Spleen (tissue), 11 donors: ENCODE results near the gene LAX1. TPM values are rescaled to one million over a fixed set of nuclear protein-coding genes. Genes with fewer than 3 reads are reported as not detected.
A peak's percentile ranks its signal among the peaks of the same experiment; 100 is the strongest.

ENCODE experiments used
- DNase-seq: peaks from one replicate; pipeline ENCODE4 v3.0.0-alpha.2; 2020
- H3K27ac ChIP-seq, 8 donors: fragments of 200-600 bp; sonication (generic) in 7 of 8; 1 replicate in 4 of 8; 2 replicates in 4 of 8; pipeline versions ENCODE4 v1.5.0 to v1.8.0; 2016 to 2021; ENCODE audit warnings: inconsistent platforms in 4 of 8, mild to moderate bottlenecking in 4 of 8, moderate library complexity in 1 of 8
- H3K27me3 ChIP-seq, 7 donors: fragments of 200-600 bp; sonication (generic) in 6 of 7; replicated peaks in 1 of 7; 1 replicate in 4 of 7; 2 replicates in 3 of 7; pipeline versions ENCODE4 v1.5.0 to v1.8.0; 2016 to 2021; ENCODE audit warnings: inconsistent platforms in 3 of 7, mild to moderate bottlenecking in 1 of 7
- H3K36me3 ChIP-seq, 6 donors: fragments of 200-600 bp; sonication (generic) in 5 of 6; 1 replicate in 4 of 6; 2 replicates in 2 of 6; pipeline versions ENCODE4 v1.5.0 to v1.8.0; 2016 to 2021; ENCODE audit warnings: inconsistent platforms in 2 of 6
- H3K4me1 ChIP-seq, 6 donors: fragments of 200-600 bp; sonication (generic) in 5 of 6; 1 replicate in 3 of 6; 2 replicates in 3 of 6; pipeline versions ENCODE4 v1.5.0 to v1.8.0; 2016 to 2021; ENCODE audit warnings: inconsistent platforms in 3 of 6
- H3K4me3 ChIP-seq, 8 donors: fragments of 200-600 bp; sonication (generic) in 7 of 8; 1 replicate in 4 of 8; 2 replicates in 4 of 8; pipeline versions ENCODE4 v1.5.0 to v1.8.0; 2016 to 2021; ENCODE audit warnings: inconsistent platforms in 4 of 8, mild to moderate bottlenecking in 4 of 8, moderate library complexity in 2 of 8
- H3K9me3 ChIP-seq, 8 donors: fragments of 200-600 bp; sonication (generic) in 7 of 8; 1 replicate in 4 of 8; 2 replicates in 4 of 8; pipeline versions ENCODE4 v1.5.0 to v1.8.0; 2016 to 2021; ENCODE audit warnings: inconsistent platforms in 4 of 8
- POLR2A ChIP-seq, 3 donors: fragments of 450-650 bp; IDR thresholded peaks; one replicate each; pipeline ENCODE4 v1.5.1; 2017; ENCODE audit warnings: antibody characterized with exemption in 3 of 3, mild to moderate bottlenecking in 1 of 3
- POLR2AphosphoS5 ChIP-seq, 3 donors: sonication (generic); formaldehyde crosslinking; IDR thresholded peaks; one replicate each; pipeline ENCODE4 v1.5.1; 2017; ENCODE audit warnings: antibody characterized with exemption in 3 of 3
- WGBS, 5 donors: extraction: QIAGEN DNeasy Blood & Tissue Kit in 3 of 5; methylation state at CpG; one replicate each; pipeline versions ENCODE4 v1.1.5 to v1.1.7; 2013 to 2018; 5-methylcytosine and 5-hydroxymethylcytosine counted together
- intact Hi-C: fragments of 100-400 bp; cut with DNase I; formaldehyde crosslinking; loops from one replicate; pipeline ENCODE4 v1.15.0; 2023; ENCODE audit warnings: low total_unique reads
- polyA plus RNA-seq, 3 donors: library from polyadenylated mRNA; stranded (reverse); fragments of 200-250 nt; gene quantifications; one replicate each; pipeline ENCODE4 v1.2.1, GENCODE V29; 2013
- total RNA-seq, 7 donors: library from RNA; depleted of rRNA in 3 of 7; stranded (reverse); fragments of >200 nt in 3 of 7; fragmentation: NEBNext Ultra II Directional in 4 of 7; extraction: Animal tissue kit (Norgen Biotek cat#: 25700) in 4 of 7; gene quantifications; one replicate each; pipeline versions ENCODE4 v1.1.0 to v1.2.1, GENCODE V29; 2016 to 2021
- TF ChIP-seq, protein P1 (sequence below), 11 experiments: fragments of 200-600 bp in 7 of 11; fragments of 450-650 bp in 4 of 11; sonication (generic) in 4 of 11; IDR thresholded peaks in 8 of 11; conservative IDR thresholded peaks in 3 of 11; 1 replicate in 7 of 11; 2 replicates in 4 of 11; pipeline versions ENCODE4 v1.4.0 to v1.8.0; 2016 to 2021; ENCODE audit warnings: antibody characterized with exemption in 11 of 11, inconsistent platforms in 4 of 11, mild to moderate bottlenecking in 1 of 11
- donor health status: healthy with polysubstance abuse.
- donor health status: DM: no; HTN: no; CAD: no; lungs with moderate emphysema.
- donor health status: DM: no; HTN: no; CAD: no.
- donor health status: Bipolar disorder and iron deficiency.
- donor health status: healthy.
- donor health status: DM: no; HTN: no; CAD: no.
- donor health status: DM: yes; HTN: yes; CAD: no.

Gene LAX1
- total and polyA plus RNA-seq, 10 donors, result 1.00 to 24.3 (median 13.0) TPM

DNA sequence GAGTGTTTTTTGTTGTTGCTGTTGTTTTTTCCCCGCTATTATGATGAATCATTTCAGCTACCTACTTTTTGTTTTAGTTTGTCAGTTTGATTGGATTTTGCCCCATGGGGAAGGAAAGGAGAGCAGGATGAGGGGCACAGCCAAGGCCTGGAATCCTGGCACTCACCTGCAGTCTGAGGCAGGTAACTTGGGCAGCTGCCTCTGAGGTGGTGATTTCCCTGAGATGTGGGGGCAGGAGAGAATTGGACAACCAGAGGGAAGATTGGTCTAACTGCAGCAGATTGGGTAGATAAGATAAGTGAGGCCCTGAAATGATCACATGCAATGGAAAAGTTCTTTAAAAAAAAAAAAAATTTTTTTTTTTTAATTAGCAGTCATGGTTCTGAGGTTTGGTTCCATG, 1.5 kb upstream of the LAX1 start:
- TF ChIP-seq, protein P1, sequence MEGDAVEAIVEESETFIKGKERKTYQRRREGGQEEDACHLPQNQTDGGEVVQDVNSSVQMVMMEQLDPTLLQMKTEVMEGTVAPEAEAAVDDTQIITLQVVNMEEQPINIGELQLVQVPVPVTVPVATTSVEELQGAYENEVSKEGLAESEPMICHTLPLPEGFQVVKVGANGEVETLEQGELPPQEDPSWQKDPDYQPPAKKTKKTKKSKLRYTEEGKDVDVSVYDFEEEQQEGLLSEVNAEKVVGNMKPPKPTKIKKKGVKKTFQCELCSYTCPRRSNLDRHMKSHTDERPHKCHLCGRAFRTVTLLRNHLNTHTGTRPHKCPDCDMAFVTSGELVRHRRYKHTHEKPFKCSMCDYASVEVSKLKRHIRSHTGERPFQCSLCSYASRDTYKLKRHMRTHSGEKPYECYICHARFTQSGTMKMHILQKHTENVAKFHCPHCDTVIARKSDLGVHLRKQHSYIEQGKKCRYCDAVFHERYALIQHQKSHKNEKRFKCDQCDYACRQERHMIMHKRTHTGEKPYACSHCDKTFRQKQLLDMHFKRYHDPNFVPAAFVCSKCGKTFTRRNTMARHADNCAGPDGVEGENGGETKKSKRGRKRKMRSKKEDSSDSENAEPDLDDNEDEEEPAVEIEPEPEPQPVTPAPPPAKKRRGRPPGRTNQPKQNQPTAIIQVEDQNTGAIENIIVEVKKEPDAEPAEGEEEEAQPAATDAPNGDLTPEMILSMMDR (IDR thresholded peaks at IDR 0.05 in 8 of 11, conservative IDR thresholded peaks at IDR 0.05 in 3 of 11), result no peak
- TF ChIP-seq POLR2AphosphoS5 (IDR thresholded peaks at IDR 0.05) (no peak), POLR2A (IDR thresholded peaks at IDR 0.05) (no peak)
- WGBS, 5 donors, result 97 to 100% (median 97%) methylated on average over 1 of the region's 1 CpG
- Histone ChIP-seq H3K27me3 (no peaks in the 10 kb centered on the region), H3K36me3 (no peaks in the 10 kb centered on the region), H3K4me1 (peaks cover 0 to 48% (median 24%) of the 10 kb centered on the region in 6 donors), H3K9me3 (no peaks in the 10 kb centered on the region), H3K27ac (peak overlapping the region; percentile 58 to 93 (median 84)), H3K4me3 (no peak overlapping the region)
- DNase-seq, result no peak
- intact Hi-C loops, result no loop called here

DNA sequence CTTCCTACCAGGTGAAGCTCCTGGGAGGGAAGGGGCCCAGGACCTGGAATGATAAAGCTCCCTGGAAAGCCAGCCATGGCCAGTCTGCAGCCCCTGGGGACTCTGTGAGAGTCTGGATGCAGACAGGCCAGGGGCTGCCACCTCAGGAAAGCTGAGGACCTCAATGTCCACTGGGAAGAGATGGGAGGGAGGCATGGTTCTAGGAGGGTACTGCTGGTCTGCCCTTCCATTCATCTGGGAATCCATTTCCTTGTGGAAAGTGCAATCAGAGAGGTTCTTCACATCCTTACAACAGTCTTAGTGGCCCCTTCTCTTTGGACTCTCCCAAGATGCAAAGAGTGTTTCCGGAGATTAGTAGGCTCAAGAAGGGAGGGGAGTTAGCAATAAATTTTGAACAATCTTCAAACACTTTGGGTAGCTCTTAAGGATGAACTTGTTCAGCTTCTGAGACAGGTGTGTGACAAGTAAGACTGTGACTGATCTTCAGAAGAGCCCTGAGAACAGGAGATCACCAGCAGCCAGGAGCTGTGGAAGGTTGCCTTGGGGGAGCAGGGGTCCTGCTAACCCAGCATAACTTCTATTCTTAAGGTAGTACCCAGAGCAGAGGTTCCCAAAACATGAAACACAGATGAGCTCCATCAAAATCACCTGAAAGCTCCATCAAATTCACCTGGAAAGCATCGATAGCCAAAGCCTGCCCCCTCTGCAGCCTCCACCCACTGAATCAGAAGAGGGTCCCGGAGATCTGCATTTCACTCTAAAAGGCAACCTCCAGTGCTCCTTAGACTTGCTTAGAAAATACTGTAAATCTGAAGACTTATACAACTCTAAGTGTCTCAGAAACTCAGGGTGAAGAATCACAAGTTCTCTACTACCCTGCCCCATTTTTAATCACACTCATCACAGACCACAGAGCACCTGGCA, 616 bp upstream of the LAX1 start:
- no peaks in the 10 kb centered on the region for H3K27me3 ChIP-seq
- intact Hi-C loops, result no loop called here
- H3K27ac ChIP-seq, result peak overlapping the region; percentile 58 to 93 (median 84)
- TF ChIP-seq POLR2A (IDR thresholded peaks at IDR 0.05), result no peak
- no peak for DNase-seq
- 58 to 83% (median 79%) methylated on average over 3 of the region's 3 CpGs for whole genome bisulfite sequencing, 5 donors
- peaks cover 0 to 57% (median 33%) of the 10 kb centered on the region in 6 donors for H3K4me1 ChIP-seq
- H3K4me3 ChIP-seq, result peak overlapping the region in 4 of 8 donors; percentile 38 to 68 (median 43)
- no peaks in the 10 kb centered on the region for H3K9me3 ChIP-seq
- no peaks in the 10 kb centered on the region for H3K36me3 ChIP-seq

DNA sequence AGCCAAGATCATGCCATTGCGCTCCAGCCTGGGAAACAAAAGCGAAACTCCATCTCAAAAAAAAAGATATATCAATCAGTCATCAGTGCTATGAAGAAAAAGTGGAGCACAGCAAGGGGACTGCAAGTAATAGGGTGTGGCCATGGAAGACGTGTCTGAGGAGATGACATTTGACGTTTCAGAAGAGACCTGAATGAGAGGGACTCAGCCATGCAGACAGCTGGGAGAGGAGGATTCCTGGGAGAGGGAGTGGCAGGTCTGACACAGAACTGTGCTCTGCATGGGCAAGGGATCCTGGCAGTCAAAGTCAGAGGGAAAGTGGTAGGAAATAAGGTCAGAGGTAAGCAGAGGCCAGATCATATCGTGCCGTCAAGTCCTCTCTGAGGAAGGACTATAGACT, 3.3 kb downstream of the LAX1 start:
- no peak for TF ChIP-seq POLR2A (IDR thresholded peaks at IDR 0.05)
- no peak for TF ChIP-seq POLR2AphosphoS5 (IDR thresholded peaks at IDR 0.05)
- Histone ChIP-seq H3K36me3 (peaks cover 0 to 28% (median 2%) of the 10 kb centered on the region in 6 donors), H3K27me3 (no peaks in the 10 kb centered on the region), H3K27ac (peak overlapping the region in 3 of 8 donors; percentile 40 to 65 (median 58)), H3K4me1 (peaks cover 0 to 76% (median 39%) of the 10 kb centered on the region in 6 donors), H3K4me3 (peak overlapping the region in 1 of 8 donors; percentile 0), H3K9me3 (no peaks in the 10 kb centered on the region)
- WGBS, 5 donors, result 80 to 83% (median 81%) methylated on average over 6 of the region's 6 CpGs
- DNase-seq, result no peak
- intact Hi-C loops, result no loop called here

DNA sequence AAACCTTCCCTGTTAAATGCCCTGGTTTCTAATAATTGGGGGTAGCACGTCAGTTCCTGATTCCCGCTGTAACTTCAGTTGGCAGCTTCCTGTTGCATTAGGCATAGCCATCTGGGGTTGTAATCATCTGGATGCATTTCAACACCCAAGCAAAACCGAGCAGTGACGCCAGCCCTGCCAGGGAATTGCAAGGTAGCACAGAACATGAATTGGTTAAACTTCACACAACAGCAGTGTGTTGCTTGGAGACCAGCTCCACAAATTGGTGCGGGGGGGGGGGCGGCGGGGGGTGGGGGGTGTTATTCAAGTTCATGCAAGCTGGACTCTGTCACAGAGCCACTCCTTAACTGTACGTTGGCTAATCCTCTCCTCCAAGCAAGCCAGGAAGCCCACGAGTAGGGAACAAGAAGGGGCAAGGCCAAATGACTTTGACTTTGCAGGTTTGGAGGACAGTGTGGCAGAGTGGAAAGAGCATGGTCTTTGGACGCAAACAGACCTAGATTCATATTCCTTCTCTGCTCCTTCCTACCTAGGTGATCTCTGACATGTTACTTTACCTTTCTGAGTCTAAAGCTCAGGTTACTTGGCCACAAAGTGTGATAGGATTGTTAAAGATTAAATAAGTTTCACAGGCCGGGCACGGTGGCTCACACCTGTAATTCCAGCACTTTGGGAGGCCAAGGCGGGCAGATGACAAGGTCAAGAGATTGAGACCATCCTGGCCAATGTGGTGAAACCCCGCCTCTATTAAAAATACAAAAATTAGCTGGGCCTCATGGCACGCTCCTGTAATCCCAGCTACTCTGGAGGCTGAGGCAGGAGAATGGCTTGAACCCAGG, 4.7 kb downstream of the LAX1 start:
- intact Hi-C loops, result no loop called here
- WGBS, 5 donors, result 39 to 52% (median 49%) methylated on average over 13 to 15 of the region's 15 CpGs
- DNase-seq, result no peak
- Histone ChIP-seq H3K27me3 (no peaks in the 10 kb centered on the region), H3K36me3 (peaks cover 0 to 42% (median 5%) of the 10 kb centered on the region in 6 donors), H3K4me1 (peaks cover 0 to 61% (median 27%) of the 10 kb centered on the region in 6 donors), H3K4me3 (peak overlapping the region in 1 of 8 donors; percentile 31), H3K27ac (peak overlapping the region in 4 of 8 donors; percentile 6 to 65 (median 49)), H3K9me3 (no peaks in the 10 kb centered on the region)
- TF ChIP-seq POLR2A (IDR thresholded peaks at IDR 0.05), result no peak
- TF ChIP-seq, protein P1 (IDR thresholded peaks at IDR 0.05 in 8 of 11, conservative IDR thresholded peaks at IDR 0.05 in 3 of 11), result no peak
- TF ChIP-seq POLR2AphosphoS5 (IDR thresholded peaks at IDR 0.05), result peak in 1 of 3 donors; percentile 65
